H1 (cell line): ENCODE measurements around the gene PCNP. TPM values are rescaled to one million over a fixed set of nuclear protein-coding genes. Genes with fewer than 3 reads are reported as not detected.

ENCODE experiments used
- CTCF ChIA-PET: fragments of 300-600 bp; sonication (Branson Sonifier 250); formaldehyde crosslinking; loops from one replicate; lab custom pipeline; 2021; ENCODE audit not compliant: partially characterized antibody; lab: Charles Lee
- POLR2A ChIA-PET: fragments of 300-600 bp; sonication (Branson Sonifier 250); formaldehyde crosslinking; loops from one replicate; lab custom pipeline; 2021; ENCODE audit warnings: inconsistent platforms; ENCODE audit not compliant: partially characterized antibody; lab: Charles Lee
- DNase-seq, 2 experiments: peaks; one replicate each; pipeline versions ENCODE4 v3.0.0 to v3.0.0-alpha.2; 2010 to 2022; ENCODE audit warnings: low spot score in 2 of 2, low read depth in 1 of 2, mixed read lengths in 1 of 2
- FAIRE-seq: peaks from 2 replicates; lab custom pipeline; 2011; peaks lifted over from hg19 to GRCh38; lab: Jason Lieb, UNC
- H2AFZ ChIP-seq: 2 replicates; pipeline ENCODE4 v1.8.1; 2012; ENCODE audit warnings: low read length, inconsistent platforms
- H2AK5ac ChIP-seq: 2 replicates; pipeline ENCODE4 v1.6.1; 2013; ENCODE audit warnings: low read depth, low read length
- H2BK120ac ChIP-seq: replicated peaks from 2 replicates; pipeline ENCODE3; 2013; ENCODE audit warnings: low read depth, low read length, inconsistent platforms
- H2BK12ac ChIP-seq: 2 replicates; pipeline ENCODE4 v1.6.1; 2013; ENCODE audit warnings: low read depth, low read length
- H2BK15ac ChIP-seq: 2 replicates; pipeline ENCODE4 v1.6.1; 2013; ENCODE audit warnings: low read length
- H2BK20ac ChIP-seq: 2 replicates; pipeline ENCODE4 v1.6.1; 2013; ENCODE audit warnings: low read length
- H2BK5ac ChIP-seq: 2 replicates; pipeline ENCODE4 v1.6.1; 2013; ENCODE audit warnings: low read depth, low read length
- H3K14ac ChIP-seq: 2 replicates; pipeline ENCODE4 v1.6.1; 2013; ENCODE audit warnings: inconsistent platforms; ENCODE audit not compliant: insufficient read length
- H3K18ac ChIP-seq: 2 replicates; pipeline ENCODE4 v1.6.1; 2013; ENCODE audit warnings: low read length; ENCODE audit errors: extremely low read depth
- H3K23ac ChIP-seq: 2 replicates; pipeline ENCODE4 v1.6.1; 2013; ENCODE audit warnings: inconsistent platforms; ENCODE audit not compliant: insufficient read length
- H3K23me2 ChIP-seq: 2 replicates; pipeline ENCODE4 v1.6.1; 2013; ENCODE audit warnings: low read depth, low read length
- H3K27ac ChIP-seq: 2 replicates; pipeline ENCODE4 v1.6.1; 2011; ENCODE audit warnings: low read depth, low read length, inconsistent platforms
- H3K27me3 ChIP-seq, 4 experiments: replicated peaks in 1 of 4; 1 replicate in 1 of 4; 2 replicates in 3 of 4; pipeline versions ENCODE4 v1.6.1 to v1.8.1; 2011 to 2013; ENCODE audit warnings: low read length in 3 of 4, mild to moderate bottlenecking in 3 of 4, inconsistent platforms in 2 of 4, mixed read lengths in 2 of 4, moderate library complexity in 1 of 4; ENCODE audit not compliant: control insufficient read depth in 3 of 4, insufficient read depth in 3 of 4; ENCODE audit errors: extremely low read depth in 1 of 4
- H3K36me3 ChIP-seq, 4 experiments: 2 replicates each; pipeline versions ENCODE4 v1.6.1 to v1.8.1; 2011 to 2013; ENCODE audit warnings: mild to moderate bottlenecking in 4 of 4, low read length in 3 of 4, moderate library complexity in 2 of 4, control low read depth in 1 of 4, inconsistent platforms in 1 of 4; ENCODE audit not compliant: insufficient read depth in 4 of 4, control insufficient read depth in 2 of 4
- H3K4ac ChIP-seq: replicated peaks from 2 replicates; pipeline ENCODE3; 2013; ENCODE audit warnings: low read length, low read depth, mixed read lengths, inconsistent platforms; ENCODE audit not compliant: insufficient read length
- H3K4me1 ChIP-seq, 4 experiments: replicated peaks in 1 of 4; 1 replicate in 1 of 4; 2 replicates in 3 of 4; pipeline versions ENCODE4 v1.6.1 to v1.8.1; 2011 to 2013; ENCODE audit warnings: low read length in 3 of 4, inconsistent platforms in 2 of 4, mixed read lengths in 1 of 4; ENCODE audit not compliant: insufficient read depth in 4 of 4, control insufficient read depth in 3 of 4
- H3K4me2 ChIP-seq, 2 experiments: 2 replicates each; pipeline versions ENCODE4 v1.6.1 to v1.8.1; 2011 to 2013; ENCODE audit warnings: low read depth in 2 of 2, low read length in 2 of 2, control low read depth in 1 of 2, inconsistent platforms in 1 of 2, mild to moderate bottlenecking in 1 of 2; ENCODE audit not compliant: insufficient read depth in 1 of 2
- H3K4me3 ChIP-seq, 4 experiments: fragments of 200-600, 300-600 bp in 1 of 4; sonication (generic), shearing (Covaris generic), sonication (Bioruptor Twin) in 1 of 4; 2 replicates each; pipeline versions ENCODE4 v1.5.1 to v1.8.1; 2011 to 2016; ENCODE audit warnings: low read length in 4 of 4, low read depth in 3 of 4, control low read depth in 2 of 4, inconsistent platforms in 2 of 4, mild to moderate bottlenecking in 2 of 4, mixed read lengths in 1 of 4, moderate library complexity in 1 of 4; ENCODE audit not compliant: insufficient read depth in 2 of 4; ENCODE audit errors: extremely low read depth in 1 of 4
- H3K56ac ChIP-seq: replicated peaks from 2 replicates; pipeline ENCODE3; 2013; ENCODE audit warnings: low read depth, mild to moderate bottlenecking, mixed read lengths, low read length, inconsistent platforms; ENCODE audit not compliant: insufficient read length
- H3K79me1 ChIP-seq: 2 replicates; pipeline ENCODE4 v1.6.1; 2013; ENCODE audit warnings: low read depth, low read length, control low read depth
- H3K79me2 ChIP-seq, 2 experiments: 2 replicates each; pipeline versions ENCODE4 v1.6.1 to v1.8.1; 2012 to 2013; ENCODE audit warnings: low read length in 2 of 2, mild to moderate bottlenecking in 2 of 2, inconsistent platforms in 1 of 2; ENCODE audit not compliant: insufficient read depth in 2 of 2, control insufficient read depth in 1 of 2
- H3K9ac ChIP-seq, 4 experiments: replicated peaks in 1 of 4; 1 replicate in 1 of 4; 2 replicates in 3 of 4; pipeline versions ENCODE4 v1.6.1 to v1.8.1; 2011 to 2013; ENCODE audit warnings: low read depth in 3 of 4, low read length in 3 of 4, control low read depth in 2 of 4, mild to moderate bottlenecking in 2 of 4, moderate library complexity in 2 of 4, inconsistent platforms in 1 of 4; ENCODE audit errors: extremely low read depth in 1 of 4
- H3K9me3 ChIP-seq, 2 experiments: 2 replicates each; pipeline versions ENCODE4 v1.6.1 to v1.8.1; 2012 to 2013; ENCODE audit warnings: mild to moderate bottlenecking in 2 of 2, moderate library complexity in 2 of 2, control low read depth in 1 of 2, inconsistent platforms in 1 of 2, low read depth in 1 of 2, low read length in 1 of 2, mixed read lengths in 1 of 2; ENCODE audit not compliant: insufficient read depth in 2 of 2
- H4K20me1 ChIP-seq, 2 experiments: replicated peaks in 1 of 2; 2 replicates each; pipeline versions ENCODE3 to v1.8.1; 2011 to 2013; ENCODE audit warnings: inconsistent platforms in 2 of 2, low read length in 2 of 2, mild to moderate bottlenecking in 1 of 2; ENCODE audit not compliant: insufficient read depth in 2 of 2, control insufficient read depth in 1 of 2
- H4K5ac ChIP-seq: 2 replicates; pipeline ENCODE4 v1.6.1; 2013; ENCODE audit warnings: low read length, low read depth, mixed read lengths, inconsistent platforms; ENCODE audit not compliant: insufficient read length
- H4K8ac ChIP-seq: 2 replicates; pipeline ENCODE4 v1.8.0; 2013; ENCODE audit warnings: mild to moderate bottlenecking, moderate library complexity, low read length, inconsistent platforms; ENCODE audit not compliant: insufficient read depth; ENCODE audit errors: extremely low read depth
- H4K91ac ChIP-seq: replicated peaks from 2 replicates; pipeline ENCODE3; 2013; ENCODE audit warnings: low read length, mixed read lengths, inconsistent platforms; ENCODE audit not compliant: insufficient read length
- NRF1 ChIP-seq: IDR thresholded peaks from 2 replicates; pipeline ENCODE4 v1.6.1; 2011; ENCODE audit warnings: mild to moderate bottlenecking, low read depth, low read length, improper control_type of control experiment
- SRF ChIP-seq: IDR thresholded peaks from 2 replicates; pipeline ENCODE4 v1.6.1; 2011; ENCODE audit warnings: mild to moderate bottlenecking, low read depth, low read length, moderate library complexity
- TAF1 ChIP-seq: IDR thresholded peaks from 2 replicates; pipeline ENCODE4 v1.6.1; 2011; ENCODE audit warnings: mild to moderate bottlenecking, low read depth, low read length
- TAF7 ChIP-seq: optimal IDR thresholded peaks from 2 replicates; pipeline ENCODE3; 2011; ENCODE audit warnings: low read depth, mild to moderate bottlenecking, inconsistent platforms, low read length, moderate library complexity, borderline replicate concordance
- WGBS, 2 experiments: shearing (Covaris generic) in 1 of 2; methylation state at CpG; one replicate each; pipeline versions ENCODE4 v1.1.6 to v1.1.7; 2013 to 2015; ENCODE audit warnings: low lambda C conversion rate in 2 of 2, mixed read lengths in 2 of 2, inconsistent platforms in 1 of 2, low coverage in 1 of 2, missing lambda C conversion rate in 1 of 2; ENCODE audit not compliant: insufficient replicate concordance in 2 of 2, insufficient coverage in 1 of 2, insufficient read length in 1 of 2; ENCODE audit errors: extremely low coverage in 1 of 2, missing lambda C conversion rate in 1 of 2; 5-methylcytosine and 5-hydroxymethylcytosine counted together
- polyA plus RNA-seq, 7 experiments: library from polyadenylated mRNA; depleted of rRNA in 3 of 7; stranded (reverse) in 5 of 7; unstranded in 2 of 7; fragments of >200 nt in 5 of 7; fragments of 200-250 nt in 2 of 7; gene quantifications; 1 replicate in 5 of 7; 2 replicates in 1 of 7; 4 replicates in 1 of 7; pipeline versions ENCODE4 v1.2.1 to v1.2.3, GENCODE V29; 2011 to 2013; ENCODE audit warnings: missing spikeins in 2 of 7, mixed read lengths in 2 of 7
- total RNA-seq: library from RNA; stranded (reverse); fragmentation: NEBNext Ultra II Directional; extraction: Animal tissue kit (Norgen Biotek cat#: 25700); gene quantifications from 2 replicates; pipeline ENCODE4 v1.2.1, GENCODE V29; 2021

PCNP gene
- total and polyA plus RNA-seq, 2 of the 8 experiments (the other 6 are each of a cell fraction or from before 2014, with no cell fraction given): 29.1 to 192 TPM

- Histone ChIP-seq H4K20me1 (no peaks in the 10 kb centered on the region), H2BK120ac (no peak overlapping the region), H2BK12ac (no peak overlapping the region), H3K36me3 (no peaks in the 10 kb centered on the region), H3K9me3 (no peaks in the 10 kb centered on the region), H3K27me3 (no peaks in the 10 kb centered on the region), H3K4me3 (no peak overlapping the region), H3K56ac (no peak overlapping the region), H3K23me2 (no peaks in the 10 kb centered on the region), H2AFZ (no peak overlapping the region), H3K79me2 (no peaks in the 10 kb centered on the region), H3K14ac (no peak overlapping the region), H4K8ac (no peak overlapping the region), H2BK15ac (no peak overlapping the region), H2BK5ac (no peak overlapping the region), H3K4me2 (no peak overlapping the region), H3K9ac (no peak overlapping the region), H4K91ac (no peak overlapping the region), H2AK5ac (no peak overlapping the region), H3K27ac (no peak overlapping the region), H4K5ac (no peak overlapping the region), H3K4ac (no peak overlapping the region), H2BK20ac (no peak overlapping the region), H3K4me1 (peaks cover 6 to 21% (median 14%) of the 10 kb centered on the region in 4 experiments; a peak in 6 of 7 replicates), H3K23ac (no peak overlapping the region), H3K79me1 (no peaks in the 10 kb centered on the region), H3K18ac (no peak overlapping the region)
- no peak for FAIRE-seq
- no peak for DNase-seq
- ChIA-PET CTCF (no interaction called here), POLR2A (interaction anchor here (1.5 kb wide), 1 partner anchor 25 kb away, joined by 3 read pairs; no protein-coding TSS in a partner anchor)
- WGBS, 2 experiments: 92% methylated on average over 1 of the region's 1 CpG; no CpG with 5 or more reads in 1 of the 2 experiments
- TF ChIP-seq SRF: no peak
- no peak for TF ChIP-seq TAF7
- TF ChIP-seq NRF1: no peak
- no peak for TF ChIP-seq TAF1
Measured at GRCh38 chr3:101533603-101533968, 40.4 kb upstream of the PCNP start.
